HepG2 (cell line): Measurements from ENCODE around the gene ZG16. TPM values are rescaled to one million over a fixed set of nuclear protein-coding genes. Genes with fewer than 3 reads are reported as not detected.

Experiments used
- FOXJ3 ChIP-seq: sonication (generic); formaldehyde crosslinking; IDR thresholded peaks from 2 replicates; pipeline ENCODE4 v1.4.0; 2020; ENCODE audit warnings: missing genetic modification reagents, mild to moderate bottlenecking, borderline replicate concordance
- FOXP1 ChIP-seq, 2 experiments: fragments of 450-650 bp in 1 of 2; IDR thresholded peaks; 2 replicates each; pipeline ENCODE4 v1.6.1; 2017 to 2018; ENCODE audit warnings: antibody characterized with exemption in 1 of 2
- GABPB1 ChIP-seq: IDR thresholded peaks from 2 replicates; pipeline ENCODE4 v1.6.1; 2016; ENCODE audit warnings: mild to moderate bottlenecking, missing genetic modification reagents, moderate library complexity, missing compliant biosample characterization
- KDM1A ChIP-seq: IDR thresholded peaks from 2 replicates; pipeline ENCODE4 v1.6.1; 2016; ENCODE audit warnings: missing compliant biosample characterization
- NCOA1 ChIP-seq: sonication (generic); formaldehyde crosslinking; IDR thresholded peaks from 2 replicates; pipeline ENCODE4 v1.9.0; 2021; ENCODE audit warnings: missing genetic modification reagents
- NFE2L1 ChIP-seq: sonication (generic); formaldehyde crosslinking; IDR thresholded peaks from 2 replicates; pipeline ENCODE4 v1.4.0; 2020; ENCODE audit warnings: missing genetic modification reagents, mild to moderate bottlenecking, borderline replicate concordance
- NPAS2 ChIP-seq: sonication (generic); formaldehyde crosslinking; IDR thresholded peaks from 2 replicates; pipeline ENCODE4 v1.8.0; 2022; ENCODE audit warnings: mild to moderate bottlenecking, missing genetic modification reagents, borderline replicate concordance
- SPEN ChIP-seq: sonication (generic); formaldehyde crosslinking; IDR thresholded peaks from 2 replicates; pipeline ENCODE4 v1.5.1; 2020; ENCODE audit warnings: low read depth, mild to moderate bottlenecking, missing genetic modification reagents
- TGIF2 ChIP-seq: IDR thresholded peaks from 2 replicates; pipeline ENCODE4 v1.6.1; 2016; ENCODE audit warnings: control low read depth, missing compliant biosample characterization
- ZBTB7A ChIP-seq: sonication (generic); formaldehyde crosslinking; IDR thresholded peaks from 2 replicates; pipeline ENCODE4 v1.8.0; 2022; ENCODE audit warnings: mild to moderate bottlenecking, missing genetic modification reagents
- ZBTB7B ChIP-seq: sonication (generic); formaldehyde crosslinking; IDR thresholded peaks from 2 replicates; pipeline ENCODE4 v1.4.0; 2020; ENCODE audit warnings: missing genetic modification reagents
- ZNF235 ChIP-seq: sonication (generic); formaldehyde crosslinking; IDR thresholded peaks from 2 replicates; pipeline ENCODE4 v1.8.1; 2023; ENCODE audit warnings: mild to moderate bottlenecking, missing genetic modification reagents, borderline replicate concordance
- ZNF33B ChIP-seq: sonication (generic); formaldehyde crosslinking; IDR thresholded peaks from 2 replicates; pipeline ENCODE4 v1.5.1; 2020; ENCODE audit warnings: mild to moderate bottlenecking, missing genetic modification reagents
- ZNF530 ChIP-seq: sonication (generic); formaldehyde crosslinking; IDR thresholded peaks from 2 replicates; pipeline ENCODE4 v1.5.0; 2020; ENCODE audit warnings: low read depth, mild to moderate bottlenecking, missing genetic modification reagents
- ZNF552 ChIP-seq: sonication (generic); formaldehyde crosslinking; IDR thresholded peaks from 2 replicates; pipeline ENCODE4 v1.9.0; 2022; ENCODE audit warnings: missing genetic modification reagents, mild to moderate bottlenecking, borderline replicate concordance
- ZNF605 ChIP-seq: sonication (generic); formaldehyde crosslinking; IDR thresholded peaks from 2 replicates; pipeline ENCODE4 v1.8.0; 2022; ENCODE audit warnings: mild to moderate bottlenecking, missing genetic modification reagents
- ZNF652 ChIP-seq: IDR thresholded peaks from 2 replicates; pipeline ENCODE4 v1.6.1; 2016; ENCODE audit warnings: low read depth, borderline replicate concordance
- polyA plus RNA-seq, 8 experiments: library from polyadenylated mRNA; depleted of rRNA in 3 of 8; stranded (reverse) in 7 of 8; unstranded in 1 of 8; fragments of >200 nt; fragmentation: Illumina TruSeq in 4 of 8; extraction: Trizol in 4 of 8; gene quantifications; 2 replicates each; pipeline versions ENCODE4 v1.2.1 to v1.2.3, GENCODE V29; 2011 to 2016; ENCODE audit warnings: low read depth in 4 of 8, missing spikeins in 1 of 8, mixed read lengths in 1 of 8; ENCODE audit not compliant: insufficient read depth in 1 of 8
- total RNA-seq, 5 experiments: library from RNA; depleted of rRNA; stranded (reverse); fragments of >200 nt; fragmentation: Illumina TruSeq; extraction: Trizol; gene quantifications; 2 replicates each; pipeline ENCODE4 v1.2.3, GENCODE V29; 2016; ENCODE audit warnings: low read depth in 1 of 5
- TF ChIP-seq, protein P1 (sequence below): sonication (generic); formaldehyde crosslinking; IDR thresholded peaks from 2 replicates; pipeline ENCODE4 v1.5.0; 2020; ENCODE audit warnings: mild to moderate bottlenecking, missing genetic modification reagents
- TF ChIP-seq, protein P2 (sequence below): sonication (generic); formaldehyde crosslinking; conservative IDR thresholded peaks from 2 replicates; pipeline ENCODE4 v1.8.0; 2022; ENCODE audit warnings: missing genetic modification reagents
- TF ChIP-seq, protein P3 (sequence below): sonication (generic); formaldehyde crosslinking; IDR thresholded peaks from 2 replicates; pipeline ENCODE4 v1.8.0; 2022; ENCODE audit warnings: mild to moderate bottlenecking, missing genetic modification reagents, borderline replicate concordance
- TF ChIP-seq, protein P4 (sequence below): IDR thresholded peaks from 2 replicates; pipeline ENCODE4 v1.6.1; 2016; ENCODE audit warnings: control low read depth

Gene ZG16
- total and polyA plus RNA-seq, 2 of the 13 experiments (the other 11 are each of a cell fraction or from before 2014, with no cell fraction given): 0.04 to 0.07 TPM

DNA sequence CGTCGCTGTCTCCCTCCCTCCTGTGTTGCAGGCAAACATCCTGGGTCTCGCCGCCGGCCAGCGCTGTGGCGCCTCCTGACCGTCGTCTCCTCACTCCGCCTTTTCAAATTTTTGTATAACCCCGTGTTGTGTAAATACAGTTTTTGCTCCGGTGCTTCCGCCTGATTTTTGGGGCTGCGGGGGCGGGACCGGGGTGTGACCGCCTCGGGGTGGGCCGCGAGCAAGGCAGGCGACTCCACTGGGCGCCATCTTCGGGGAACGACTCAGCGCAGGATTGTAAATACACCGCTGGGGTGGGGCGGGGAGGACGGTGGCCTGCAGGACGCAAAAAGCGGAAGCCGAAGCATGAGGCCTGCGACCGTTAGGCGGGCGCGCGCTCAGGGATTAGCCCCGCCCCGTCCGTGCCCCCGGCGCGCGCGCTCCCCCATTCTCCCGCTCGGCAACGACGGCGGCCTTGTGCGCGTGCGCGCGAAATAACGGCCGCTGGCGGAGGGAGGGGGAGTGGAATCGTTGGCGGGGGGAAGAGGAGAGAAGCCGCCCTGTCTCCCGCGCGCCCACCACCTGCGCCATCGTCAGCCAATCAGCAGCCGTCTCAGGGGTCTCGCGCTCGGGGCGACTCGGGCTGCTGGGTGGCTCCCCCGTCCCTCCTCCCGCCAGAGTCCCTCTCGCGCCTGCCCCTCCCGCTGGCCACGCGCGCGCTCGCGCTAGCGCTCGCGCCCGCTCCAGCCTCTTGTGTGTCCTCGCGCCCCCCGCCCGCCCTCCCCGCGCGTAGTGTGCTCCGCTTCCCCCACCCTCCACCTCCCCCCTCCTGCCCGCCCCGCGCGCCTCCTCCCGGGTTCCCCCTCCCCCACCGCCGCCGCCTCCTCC is 27.4 kb downstream of the ZG16 start (continued):
- TF ChIP-seq, protein P1, sequence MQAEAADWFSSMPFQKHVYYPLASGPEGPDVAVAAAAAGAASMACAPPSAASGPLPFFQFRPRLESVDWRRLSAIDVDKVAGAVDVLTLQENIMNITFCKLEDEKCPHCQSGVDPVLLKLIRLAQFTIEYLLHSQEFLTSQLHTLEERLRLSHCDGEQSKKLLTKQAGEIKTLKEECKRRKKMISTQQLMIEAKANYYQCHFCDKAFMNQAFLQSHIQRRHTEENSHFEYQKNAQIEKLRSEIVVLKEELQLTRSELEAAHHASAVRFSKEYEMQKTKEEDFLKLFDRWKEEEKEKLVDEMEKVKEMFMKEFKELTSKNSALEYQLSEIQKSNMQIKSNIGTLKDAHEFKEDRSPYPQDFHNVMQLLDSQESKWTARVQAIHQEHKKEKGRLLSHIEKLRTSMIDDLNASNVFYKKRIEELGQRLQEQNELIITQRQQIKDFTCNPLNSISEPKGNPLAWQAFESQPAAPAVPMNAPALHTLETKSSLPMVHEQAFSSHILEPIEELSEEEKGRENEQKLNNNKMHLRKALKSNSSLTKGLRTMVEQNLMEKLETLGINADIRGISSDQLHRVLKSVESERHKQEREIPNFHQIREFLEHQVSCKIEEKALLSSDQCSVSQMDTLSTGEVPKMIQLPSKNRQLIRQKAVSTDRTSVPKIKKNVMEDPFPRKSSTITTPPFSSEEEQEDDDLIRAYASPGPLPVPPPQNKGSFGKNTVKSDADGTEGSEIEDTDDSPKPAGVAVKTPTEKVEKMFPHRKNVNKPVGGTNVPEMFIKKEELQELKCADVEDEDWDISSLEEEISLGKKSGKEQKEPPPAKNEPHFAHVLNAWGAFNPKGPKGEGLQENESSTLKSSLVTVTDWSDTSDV: peak; percentile 90
- TF ChIP-seq NFE2L1 (CRISPR knock-in tag) (peak; percentile 38; the same call in 1 of the 2 replicates), SPEN (peak; percentile 96), ZNF552 (CRISPR knock-in tag) (peak; percentile 93; the same call in 1 of the 2 replicates), FOXP1 (IDR thresholded peaks at IDR 0.05) (no peak), FOXP1 (CRISPR knock-in tag; IDR thresholded peaks at IDR 0.05) (peak; percentile 68), ZNF605 (CRISPR knock-in tag) (0 out of 2 replicates have a peak, but pooled peaks have one; percentile 15), GABPB1 (CRISPR knock-in tag) (peak; percentile 92), ZNF33B (CRISPR knock-in tag) (peak; percentile 37; the same call in 1 of the 2 replicates), ZNF530 (CRISPR knock-in tag) (no peak), ZBTB7B (CRISPR knock-in tag) (peak; percentile 74), NCOA1 (CRISPR knock-in tag) (peak; percentile 83; the same call in 1 of the 2 replicates), NPAS2 (CRISPR knock-in tag) (no peak), KDM1A (no peak), TGIF2 (peak; percentile 81), ZNF652 (CRISPR knock-in tag) (peak; percentile 67; the same call in 1 of the 2 replicates), FOXJ3 (peak; percentile 79; the same call in 1 of the 2 replicates), ZBTB7A (CRISPR knock-in tag) (0 out of 2 replicates have a peak, but pooled peaks have one; percentile 51), ZNF235 (peak; percentile 94)
- TF ChIP-seq, protein P2, sequence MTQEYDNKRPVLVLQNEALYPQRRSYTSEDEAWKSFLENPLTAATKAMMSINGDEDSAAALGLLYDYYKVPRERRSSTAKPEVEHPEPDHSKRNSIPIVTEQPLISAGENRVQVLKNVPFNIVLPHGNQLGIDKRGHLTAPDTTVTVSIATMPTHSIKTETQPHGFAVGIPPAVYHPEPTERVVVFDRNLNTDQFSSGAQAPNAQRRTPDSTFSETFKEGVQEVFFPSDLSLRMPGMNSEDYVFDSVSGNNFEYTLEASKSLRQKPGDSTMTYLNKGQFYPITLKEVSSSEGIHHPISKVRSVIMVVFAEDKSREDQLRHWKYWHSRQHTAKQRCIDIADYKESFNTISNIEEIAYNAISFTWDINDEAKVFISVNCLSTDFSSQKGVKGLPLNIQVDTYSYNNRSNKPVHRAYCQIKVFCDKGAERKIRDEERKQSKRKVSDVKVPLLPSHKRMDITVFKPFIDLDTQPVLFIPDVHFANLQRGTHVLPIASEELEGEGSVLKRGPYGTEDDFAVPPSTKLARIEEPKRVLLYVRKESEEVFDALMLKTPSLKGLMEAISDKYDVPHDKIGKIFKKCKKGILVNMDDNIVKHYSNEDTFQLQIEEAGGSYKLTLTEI (CRISPR knock-in tag): no peak
- TF ChIP-seq, protein P3, sequence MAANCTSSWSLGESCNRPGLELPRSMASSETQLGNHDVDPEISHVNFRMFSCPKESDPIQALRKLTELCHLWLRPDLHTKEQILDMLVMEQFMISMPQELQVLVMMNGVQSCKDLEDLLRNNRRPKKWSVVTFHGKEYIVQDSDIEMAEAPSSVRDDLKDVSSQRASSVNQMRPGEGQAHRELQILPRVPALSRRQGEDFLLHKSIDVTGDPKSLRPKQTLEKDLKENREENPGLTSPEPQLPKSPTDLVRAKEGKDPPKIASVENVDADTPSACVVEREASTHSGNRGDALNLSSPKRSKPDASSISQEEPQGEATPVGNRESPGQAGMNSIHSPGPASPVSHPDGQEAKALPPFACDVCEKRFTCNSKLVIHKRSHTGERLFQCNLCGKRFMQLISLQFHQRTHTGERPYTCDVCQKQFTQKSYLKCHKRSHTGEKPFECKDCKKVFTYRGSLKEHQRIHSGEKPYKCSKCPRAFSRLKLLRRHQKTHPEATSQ (CRISPR knock-in tag): peak; percentile 38
- TF ChIP-seq, protein P4, sequence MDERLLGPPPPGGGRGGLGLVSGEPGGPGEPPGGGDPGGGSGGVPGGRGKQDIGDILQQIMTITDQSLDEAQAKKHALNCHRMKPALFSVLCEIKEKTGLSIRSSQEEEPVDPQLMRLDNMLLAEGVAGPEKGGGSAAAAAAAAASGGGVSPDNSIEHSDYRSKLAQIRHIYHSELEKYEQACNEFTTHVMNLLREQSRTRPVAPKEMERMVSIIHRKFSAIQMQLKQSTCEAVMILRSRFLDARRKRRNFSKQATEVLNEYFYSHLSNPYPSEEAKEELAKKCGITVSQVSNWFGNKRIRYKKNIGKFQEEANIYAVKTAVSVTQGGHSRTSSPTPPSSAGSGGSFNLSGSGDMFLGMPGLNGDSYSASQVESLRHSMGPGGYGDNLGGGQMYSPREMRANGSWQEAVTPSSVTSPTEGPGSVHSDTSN (CRISPR knock-in tag): no peak
